Uterus (tissue), 4 donors: ENCODE results near the gene FGF21. TPM values are rescaled to one million over a fixed set of nuclear protein-coding genes. Genes with fewer than 3 reads are reported as not detected.

Experiments used
- DNase-seq, 2 donors: peaks; one replicate each; pipeline ENCODE4 v3.0.0-alpha.2; 2019 to 2020
- H3K27ac ChIP-seq, 2 donors: fragments of 200-600 bp; sonication (generic); 1 replicate in 1 of 2; 2 replicates in 1 of 2; pipeline ENCODE4 v1.5.1; 2016 to 2018
- H3K27me3 ChIP-seq, 2 donors: fragments of 200-600 bp; sonication (generic); one replicate each; pipeline ENCODE4 v1.5.1; 2018 to 2019; ENCODE audit warnings: control low read depth in 1 of 2
- H3K36me3 ChIP-seq, 2 donors: fragments of 200-600 bp; sonication (generic); one replicate each; pipeline ENCODE4 v1.5.1; 2019; ENCODE audit warnings: control low read depth in 1 of 2
- H3K4me1 ChIP-seq, 2 donors: fragments of 200-600 bp; sonication (generic); one replicate each; pipeline ENCODE4 v1.5.1; 2018 to 2019; ENCODE audit warnings: control low read depth in 1 of 2
- H3K4me3 ChIP-seq, 2 donors: fragments of 200-600 bp; sonication (generic); 1 replicate in 1 of 2; 2 replicates in 1 of 2; pipeline ENCODE4 v1.5.1; 2018 to 2019; ENCODE audit warnings: mild to moderate bottlenecking in 1 of 2
- H3K9me3 ChIP-seq, 2 donors: fragments of 200-600 bp; sonication (generic); one replicate each; pipeline ENCODE4 v1.5.1; 2019; ENCODE audit warnings: control low read depth in 1 of 2
- POLR2A ChIP-seq, 2 donors: fragments of 450-650 bp; IDR thresholded peaks; one replicate each; pipeline ENCODE4 v1.6.1; 2016; ENCODE audit warnings: antibody characterized with exemption in 2 of 2, mild to moderate bottlenecking in 1 of 2, moderate library complexity in 1 of 2
- intact Hi-C: fragments of 100-400 bp; cut with DNase I; formaldehyde crosslinking; loops from one replicate; pipeline ENCODE4 v1.15.1; 2023; ENCODE audit warnings: low total_unique reads
- total RNA-seq, 4 donors: library from RNA; depleted of rRNA in 3 of 4; stranded (reverse); fragments of >200 nt in 3 of 4; gene quantifications; one replicate each; pipeline versions ENCODE4 v1.1.0 to v1.2.4, GENCODE V29; 2014 to 2023
- TF ChIP-seq, protein P1 (sequence below), 4 experiments: fragments of 200-600 bp in 2 of 4; fragments of 450-650 bp in 2 of 4; sonication (generic) in 2 of 4; IDR thresholded peaks; one replicate each; pipeline ENCODE4 v1.5.1; 2016 to 2019; ENCODE audit warnings: antibody characterized with exemption in 4 of 4, mild to moderate bottlenecking in 2 of 4, moderate library complexity in 1 of 4
- donor health status: DM: yes; HTN: yes; CAD: no.

Gene FGF21
- total RNA-seq, 4 donors from 2014 or later, result not detected

GRCh38 chr19:48795055-48795684 is 39.8 kb downstream of the FGF21 start:
- no peaks in the 10 kb centered on the region for H3K36me3 ChIP-seq
- H3K4me3 ChIP-seq, result peak overlapping the region; percentile 22 to 26

DNA sequence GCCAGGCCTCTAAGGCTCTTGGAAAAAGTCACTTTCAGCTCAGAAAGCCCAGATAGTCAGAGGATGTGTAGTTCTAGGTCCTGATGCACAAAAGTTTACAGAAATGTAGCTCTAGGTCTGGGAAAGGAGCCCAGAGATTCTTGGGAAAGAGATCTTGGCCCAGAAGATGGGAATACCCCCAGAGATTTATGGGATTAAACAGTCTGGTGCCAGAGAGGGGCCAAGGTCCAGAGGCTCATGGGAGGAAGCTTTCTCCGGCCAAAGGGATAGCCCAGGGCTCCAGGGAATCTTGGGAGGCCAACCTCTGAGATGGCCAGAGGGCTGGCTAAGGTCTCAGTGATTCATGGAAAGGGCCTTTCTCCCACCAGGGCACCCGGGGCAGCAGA is 40.4 kb downstream of the FGF21 start:
- H3K27ac ChIP-seq, result peak overlapping the region; percentile 91 to 96
- peak; percentile 77 to 81 for DNase-seq
- H3K9me3 ChIP-seq, result no peaks in the 10 kb centered on the region
- H3K4me1 ChIP-seq, result peaks cover 0 to 11% of the 10 kb centered on the region in 2 donors
- TF ChIP-seq, protein P1, sequence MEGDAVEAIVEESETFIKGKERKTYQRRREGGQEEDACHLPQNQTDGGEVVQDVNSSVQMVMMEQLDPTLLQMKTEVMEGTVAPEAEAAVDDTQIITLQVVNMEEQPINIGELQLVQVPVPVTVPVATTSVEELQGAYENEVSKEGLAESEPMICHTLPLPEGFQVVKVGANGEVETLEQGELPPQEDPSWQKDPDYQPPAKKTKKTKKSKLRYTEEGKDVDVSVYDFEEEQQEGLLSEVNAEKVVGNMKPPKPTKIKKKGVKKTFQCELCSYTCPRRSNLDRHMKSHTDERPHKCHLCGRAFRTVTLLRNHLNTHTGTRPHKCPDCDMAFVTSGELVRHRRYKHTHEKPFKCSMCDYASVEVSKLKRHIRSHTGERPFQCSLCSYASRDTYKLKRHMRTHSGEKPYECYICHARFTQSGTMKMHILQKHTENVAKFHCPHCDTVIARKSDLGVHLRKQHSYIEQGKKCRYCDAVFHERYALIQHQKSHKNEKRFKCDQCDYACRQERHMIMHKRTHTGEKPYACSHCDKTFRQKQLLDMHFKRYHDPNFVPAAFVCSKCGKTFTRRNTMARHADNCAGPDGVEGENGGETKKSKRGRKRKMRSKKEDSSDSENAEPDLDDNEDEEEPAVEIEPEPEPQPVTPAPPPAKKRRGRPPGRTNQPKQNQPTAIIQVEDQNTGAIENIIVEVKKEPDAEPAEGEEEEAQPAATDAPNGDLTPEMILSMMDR (IDR thresholded peaks at IDR 0.05), result no peak
- no peak for TF ChIP-seq POLR2A (IDR thresholded peaks at IDR 0.05)
- intact Hi-C loops, result loop anchor here (2.0 kb wide), 1 partner anchor 41 kb away; the partner anchor contains the start of gene HSD17B14
- no peaks in the 10 kb centered on the region for H3K36me3 ChIP-seq
- H3K27me3 ChIP-seq, result no peaks in the 10 kb centered on the region
- H3K4me3 ChIP-seq, result no peak overlapping the region

More at GRCh38 chr19:48795055-48795684, 39.8 kb downstream of the FGF21 start:
- DNase-seq, result peak; percentile 90 to 93
- peak overlapping the region; percentile 91 to 96 for H3K27ac ChIP-seq
- no peaks in the 10 kb centered on the region for H3K27me3 ChIP-seq
- peak in 1 of 2 donors; percentile 46 for TF ChIP-seq POLR2A (IDR thresholded peaks at IDR 0.05)
- TF ChIP-seq, protein P1 (IDR thresholded peaks at IDR 0.05), result peak; percentile 95 to 98 (median 97)
- H3K9me3 ChIP-seq, result no peaks in the 10 kb centered on the region
- intact Hi-C loops, result loop anchor here (2.0 kb wide), 1 partner anchor 42 kb away; the partner anchor contains the start of gene HSD17B14
- H3K4me1 ChIP-seq, result peaks cover 0 to 11% of the 10 kb centered on the region in 2 donors

DNA sequence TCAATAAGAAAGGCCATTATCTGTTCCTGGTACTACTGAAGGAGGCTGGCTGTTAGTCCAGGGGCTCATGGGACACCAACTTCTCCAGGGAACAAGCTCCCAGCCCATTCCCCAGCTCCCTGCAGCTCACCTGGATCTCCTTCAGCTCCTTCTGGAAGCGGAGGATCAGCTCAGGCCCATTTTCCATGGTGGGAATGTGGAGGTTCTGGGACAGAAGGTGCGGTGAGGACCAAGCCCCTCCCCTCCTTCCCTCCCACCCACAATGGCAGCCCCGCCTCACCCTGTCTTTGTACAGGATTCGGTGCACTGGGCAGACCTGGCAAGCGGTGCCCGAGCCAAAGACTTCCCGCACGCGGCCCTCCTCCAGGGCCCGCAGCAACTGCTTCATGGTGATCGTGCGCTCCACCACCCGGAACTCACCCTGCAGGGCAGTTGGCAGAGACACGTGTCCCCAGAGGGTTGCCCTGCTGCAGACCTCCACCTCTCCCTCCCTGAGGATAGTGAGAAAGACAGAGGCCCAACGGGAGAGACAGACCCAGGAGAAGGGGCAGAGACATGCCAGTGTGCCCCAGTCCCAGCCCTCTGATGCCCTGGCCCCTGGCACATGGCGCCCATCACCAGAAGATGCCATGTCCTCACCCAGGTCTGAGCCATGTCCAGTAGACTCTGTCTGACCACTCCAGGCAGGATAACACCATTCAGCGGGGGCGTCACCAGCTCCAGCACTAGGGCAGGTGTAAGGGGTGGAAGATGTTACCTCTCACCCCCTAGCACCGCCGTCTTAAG is 41.2 kb downstream of the FGF21 start:
- Histone ChIP-seq H3K9me3 (no peaks in the 10 kb centered on the region), H3K27me3 (no peaks in the 10 kb centered on the region)
- intact Hi-C loops, result no loop called here

DNA sequence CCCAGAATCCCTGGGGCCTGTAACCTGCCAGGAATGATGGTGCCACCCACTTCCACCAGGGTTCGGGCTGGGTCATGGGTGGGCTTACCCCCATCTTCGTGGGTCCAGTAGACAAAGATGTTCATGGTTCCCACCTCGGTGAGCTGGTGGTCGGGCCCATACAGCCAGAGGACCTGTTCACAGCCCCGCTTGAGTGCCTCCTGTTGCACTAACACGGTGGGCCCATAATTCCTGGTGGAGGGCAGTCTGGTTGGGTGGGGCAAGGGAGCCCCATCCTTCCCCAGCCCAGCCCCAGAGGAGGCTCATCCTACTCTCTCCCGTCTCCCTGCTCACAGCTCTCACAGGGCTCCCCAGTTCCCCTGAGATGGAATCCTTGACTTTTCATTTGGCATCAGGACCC is 41.8 kb downstream of the FGF21 start:
- no peaks in the 10 kb centered on the region for H3K27me3 ChIP-seq
- intact Hi-C loops, result no loop called here
- H3K36me3 ChIP-seq, result no peaks in the 10 kb centered on the region
- no peak for TF ChIP-seq POLR2A (IDR thresholded peaks at IDR 0.05)
- TF ChIP-seq, protein P1 (IDR thresholded peaks at IDR 0.05), result no peak
- DNase-seq, result no peak
- H3K4me1 ChIP-seq, result peaks cover 0 to 11% of the 10 kb centered on the region in 2 donors
- H3K4me3 ChIP-seq, result no peak overlapping the region
- peak overlapping the region in 1 of 2 donors; percentile 91 for H3K27ac ChIP-seq
- H3K9me3 ChIP-seq, result no peaks in the 10 kb centered on the region

More for the DNA sequence above, 41.2 kb downstream of the FGF21 start:
- Histone ChIP-seq H3K4me3 (no peak overlapping the region), H3K27ac (peak overlapping the region; percentile 91 to 96), H3K36me3 (no peaks in the 10 kb centered on the region), H3K4me1 (peaks cover 0 to 11% of the 10 kb centered on the region in 2 donors)
- peak in 1 of 2 donors; percentile 35 for DNase-seq
- TF ChIP-seq, protein P1 (IDR thresholded peaks at IDR 0.05), result no peak
- no peak for TF ChIP-seq POLR2A (IDR thresholded peaks at IDR 0.05)

DNA sequence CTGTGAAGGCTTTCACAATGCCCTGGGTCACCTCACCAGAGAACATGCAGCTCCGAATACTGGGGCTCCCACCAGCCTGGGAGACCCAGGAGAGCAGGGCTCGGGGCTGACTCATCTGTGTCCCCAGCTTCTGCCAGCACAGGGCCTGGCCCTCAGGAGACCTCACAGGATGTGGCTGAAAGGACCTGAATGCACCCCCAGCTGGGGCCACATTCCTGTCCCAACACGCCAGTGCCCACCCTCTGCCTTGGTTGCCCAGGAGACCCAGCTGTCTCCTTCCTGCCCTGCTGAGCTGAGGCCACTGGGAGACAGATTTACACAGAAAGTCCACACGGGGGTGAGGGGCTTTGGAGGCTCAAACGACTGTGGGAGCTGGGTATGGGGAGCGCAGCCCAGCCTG is 43.6 kb downstream of the FGF21 start:
- Histone ChIP-seq H3K4me1 (peaks cover 0 to 11% of the 10 kb centered on the region in 2 donors), H3K27me3 (no peaks in the 10 kb centered on the region), H3K4me3 (no peak overlapping the region), H3K27ac (no peak overlapping the region), H3K36me3 (no peaks in the 10 kb centered on the region), H3K9me3 (no peaks in the 10 kb centered on the region)
- intact Hi-C loops, result no loop called here
- TF ChIP-seq, protein P1 (IDR thresholded peaks at IDR 0.05), result no peak
- no peak for TF ChIP-seq POLR2A (IDR thresholded peaks at IDR 0.05)
- DNase-seq, result no peak
